ENCODE measurements around the gene NCBP3.

The NCBP3 gene

GRCh38 chr17:3845621-3846436 lies at the start of gene NCBP3:
TSS of gene NCBP3 (minus strand) at chr17:3846246. CDS start at chr17:3846223, 23 bp downstream.
- peak; percentile 82 for DNase-seq (ENCODE audit: low read depth)

DNA sequence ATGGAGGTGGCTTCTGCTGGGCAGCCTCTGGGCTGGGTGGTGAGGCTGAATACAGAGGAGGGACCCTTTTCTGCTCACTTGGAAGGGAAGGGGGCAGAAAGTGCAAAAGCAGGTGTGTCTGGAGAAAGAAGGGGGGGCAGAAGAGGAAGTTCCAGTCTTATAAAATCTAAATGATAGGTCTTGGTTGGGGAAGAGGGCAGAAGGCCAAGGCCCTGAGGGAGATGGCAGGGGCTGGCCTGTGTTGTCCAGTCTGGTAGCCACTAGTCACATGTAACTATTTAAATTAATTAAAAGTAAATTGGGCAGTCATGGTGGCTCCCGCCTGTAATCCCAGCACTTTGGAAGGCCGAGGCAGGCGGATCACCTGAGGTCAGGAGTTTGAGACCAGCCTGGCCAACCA lies 49.3 kb upstream of the NCBP3 start:
- DNase-seq (ENCODE audit: low read depth): no peak

- DNase-seq (ENCODE audit: low read depth): no peak
These were observed 48.9 kb upstream of the NCBP3 start for GRCh38 chr17:3894911-3895343.

DNA sequence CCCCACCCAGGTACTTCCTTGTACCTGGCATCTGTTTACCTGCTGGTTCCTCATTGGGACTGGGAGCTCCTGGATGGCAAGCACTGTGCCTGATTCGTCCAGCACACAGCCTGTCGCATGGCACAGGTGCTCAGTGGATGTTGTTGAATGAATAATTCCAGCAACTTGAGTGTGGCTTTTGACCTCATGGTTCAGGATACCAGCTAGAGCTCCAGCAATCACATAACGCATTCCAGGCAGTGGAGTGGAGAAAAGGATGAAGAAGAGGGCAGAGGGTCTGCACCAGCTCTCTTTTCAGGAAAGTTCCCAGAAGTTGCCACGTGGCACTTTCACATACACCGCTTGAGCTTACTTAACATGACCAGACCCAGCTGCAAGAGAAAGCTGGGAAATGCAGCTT lies 48.1 kb upstream of the NCBP3 start:
- DNase-seq (ENCODE audit: low read depth): no peak

- DNase-seq (ENCODE audit: low read depth): no peak
These were observed 47.7 kb upstream of the NCBP3 start for GRCh38 chr17:3893720-3894116.

GRCh38 chr17:3893003-3893719 lies 47.1 kb upstream of the NCBP3 start, which contains the start of gene CAMKK1:
TSS of gene CAMKK1 (minus strand) at chr17:3893053. CDS start at chr17:3885687, 7,366 bp downstream.
- peak; percentile 84 for DNase-seq (ENCODE audit: low read depth)

GRCh38 chr17:3892095-3892998 lies 46.3 kb upstream of the NCBP3 start:
- peak; percentile 77 for DNase-seq (ENCODE audit: low read depth)

GRCh38 chr17:3891626-3892094 lies 45.6 kb upstream of the NCBP3 start:
- no peak for DNase-seq (ENCODE audit: low read depth)

DNA sequence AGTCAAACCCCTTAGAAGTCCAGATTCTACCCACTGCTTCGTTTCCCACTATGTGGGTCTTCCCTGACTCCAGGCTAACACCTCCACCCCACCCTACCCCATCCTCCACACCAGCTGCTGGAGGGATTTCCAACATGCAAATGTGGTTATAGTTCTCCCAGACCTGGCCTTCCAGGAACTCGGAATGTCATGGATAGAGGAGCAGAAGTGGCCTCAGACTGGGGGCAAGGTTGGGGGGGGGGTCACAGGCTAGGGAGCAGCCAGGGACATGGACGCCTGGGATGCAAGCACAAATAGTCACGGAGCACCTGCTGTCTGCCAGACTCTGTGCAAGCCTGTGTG lies 44.8 kb upstream of the NCBP3 start:
- no peak for DNase-seq (ENCODE audit: low read depth)

- no peak for DNase-seq (ENCODE audit: low read depth)
These were observed 44.2 kb upstream of the NCBP3 start for GRCh38 chr17:3890082-3890877.

DNA sequence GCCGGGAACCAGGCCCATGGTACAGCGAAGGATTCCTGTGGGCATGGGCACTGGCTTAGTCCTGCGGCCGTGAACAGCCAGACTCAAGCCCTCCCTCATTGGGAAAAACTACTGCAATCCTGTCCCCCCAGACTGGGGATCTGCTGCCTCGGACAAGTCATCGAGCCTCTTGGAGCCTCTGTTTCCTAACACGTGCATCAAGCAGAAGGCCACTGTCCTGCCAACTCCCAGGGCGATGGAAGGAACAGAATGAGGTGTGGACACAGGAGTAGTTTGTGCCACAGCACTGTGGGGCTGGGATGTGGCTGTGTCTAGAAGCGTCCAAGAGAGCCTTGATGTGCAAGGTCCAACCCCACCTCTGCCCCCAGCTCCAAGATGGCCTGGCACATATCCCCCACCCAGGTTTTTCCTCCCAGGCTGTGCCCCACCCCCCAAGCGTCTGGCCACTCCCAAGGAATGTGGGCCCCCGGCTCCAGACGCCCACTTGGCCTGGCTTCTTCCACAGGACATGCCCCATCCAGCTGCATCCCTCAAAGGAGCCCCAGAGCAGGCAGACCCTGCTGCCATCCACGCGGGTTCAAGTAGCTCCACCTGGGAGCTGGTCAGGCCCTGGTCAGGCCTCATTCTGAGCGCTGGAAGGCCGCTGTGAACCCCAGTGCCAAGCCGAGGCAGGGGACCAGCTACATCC lies 43.4 kb upstream of the NCBP3 start:
- no peak for DNase-seq (ENCODE audit: low read depth)

- no peak for DNase-seq (ENCODE audit: low read depth)
These were observed 42.5 kb upstream of the NCBP3 start for GRCh38 chr17:3888343-3889171.

DNA sequence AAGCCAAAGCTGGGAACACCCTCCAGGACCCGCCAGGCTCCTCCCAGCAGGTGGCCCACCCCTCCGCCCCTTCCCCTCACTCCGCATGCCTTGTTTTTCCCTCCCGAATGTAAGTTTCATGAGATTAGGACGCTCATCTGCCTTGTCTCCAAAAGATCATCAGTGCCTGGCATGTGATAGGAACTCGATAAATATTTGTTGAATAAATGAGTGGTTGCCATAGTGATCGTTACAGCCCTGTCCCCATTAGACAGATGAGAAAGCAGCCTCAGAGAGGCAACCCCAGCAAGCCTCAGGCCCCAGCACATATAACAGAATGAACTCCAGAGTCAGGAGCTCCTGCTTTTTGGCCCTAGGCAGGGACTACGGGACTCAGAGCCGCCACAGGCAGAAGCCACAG lies 41.8 kb upstream of the NCBP3 start:
- DNase-seq (ENCODE audit: low read depth): no peak

DNA sequence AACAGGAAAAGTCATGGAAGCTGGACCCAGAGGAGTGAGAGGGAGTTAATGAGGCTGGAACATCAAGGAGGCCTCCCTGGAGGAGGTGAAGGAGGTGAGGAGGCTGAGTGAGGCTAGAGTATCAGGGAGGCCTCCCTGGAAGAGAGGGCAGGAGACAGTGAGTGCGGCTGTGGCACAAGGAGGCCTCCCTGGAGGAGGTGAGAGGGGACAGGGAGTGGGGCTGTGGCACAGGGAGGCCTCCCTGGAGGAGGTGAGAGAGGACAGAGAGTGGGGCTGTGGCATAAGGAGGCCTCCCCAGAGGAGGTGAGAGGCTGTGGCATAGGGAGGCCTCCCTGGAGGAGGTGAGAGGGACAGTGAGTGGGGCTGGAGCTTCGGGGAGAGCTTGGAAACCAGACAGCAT lies 41.3 kb upstream of the NCBP3 start:
- DNase-seq (ENCODE audit: low read depth): no peak

- no peak for DNase-seq (ENCODE audit: low read depth)
These were observed 40.7 kb upstream of the NCBP3 start for GRCh38 chr17:3886776-3887175.

GRCh38 chr17:3885970-3886369 lies 39.9 kb upstream of the NCBP3 start:
- no peak for DNase-seq (ENCODE audit: low read depth)

- no peak for DNase-seq (ENCODE audit: low read depth)
These were observed 39.2 kb upstream of the NCBP3 start for GRCh38 chr17:3885271-3885670.

GRCh38 chr17:3884188-3884587 lies 38.1 kb upstream of the NCBP3 start:
- no peak for DNase-seq (ENCODE audit: low read depth)

DNA sequence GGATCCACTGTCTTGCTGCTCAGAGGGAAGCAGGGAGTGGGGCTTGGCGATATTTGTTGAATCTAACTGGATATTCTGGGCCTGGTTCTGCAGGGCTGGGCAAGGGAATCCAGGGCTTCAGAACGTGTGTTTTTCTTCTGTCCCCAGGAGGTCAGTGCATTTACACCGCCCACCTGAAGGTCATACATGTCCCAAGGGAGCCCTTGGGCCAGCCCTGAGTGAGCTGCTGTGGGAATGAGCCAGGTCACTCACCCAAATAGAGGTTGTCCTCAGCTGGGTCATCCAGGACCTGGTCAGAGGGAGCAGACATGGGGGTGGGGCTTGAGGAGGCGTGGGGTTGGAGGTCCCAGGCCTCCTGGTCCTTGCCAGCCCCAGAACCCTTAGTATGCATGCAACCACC lies 36.2 kb upstream of the NCBP3 start:
- no peak for DNase-seq (ENCODE audit: low read depth)

DNA sequence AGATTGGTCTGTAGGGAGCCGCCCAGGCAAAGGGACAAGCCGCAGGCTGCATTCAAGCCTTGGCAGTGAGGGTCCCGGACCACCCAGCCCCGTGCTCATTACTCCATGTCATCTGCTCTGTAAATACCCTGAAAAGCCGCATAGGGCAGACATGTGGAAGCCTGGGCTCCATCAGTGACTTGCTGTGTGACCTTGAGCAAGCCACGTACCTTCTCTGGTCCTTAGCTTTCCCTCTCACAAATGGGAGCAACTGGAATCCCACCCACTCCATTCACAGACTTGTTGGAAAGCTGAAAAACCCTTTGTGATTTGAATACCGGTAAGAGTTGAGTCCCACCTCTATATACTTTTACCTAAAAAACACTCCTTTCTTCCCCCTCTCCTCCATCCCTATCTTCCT lies 34.9 kb upstream of the NCBP3 start:
- no peak for DNase-seq (ENCODE audit: low read depth)

Measured in stimulated activated CD8-positive, alpha-beta memory T cell treated with anti-CD3 and anti-CD28 coated beads, Interleukin-12 subunit alpha, Interleukin-12 subunit beta, amount 100 ng/mL, for 4 hours (primary cell).